ENCODE results near the gene MINK1. TPM values are rescaled to one million over a fixed set of nuclear protein-coding genes. Genes with fewer than 3 reads are reported as not detected.

Gene MINK1
- total and polyA plus RNA-seq, 2 donors, result 10.2 to 83.8 TPM

DNA sequence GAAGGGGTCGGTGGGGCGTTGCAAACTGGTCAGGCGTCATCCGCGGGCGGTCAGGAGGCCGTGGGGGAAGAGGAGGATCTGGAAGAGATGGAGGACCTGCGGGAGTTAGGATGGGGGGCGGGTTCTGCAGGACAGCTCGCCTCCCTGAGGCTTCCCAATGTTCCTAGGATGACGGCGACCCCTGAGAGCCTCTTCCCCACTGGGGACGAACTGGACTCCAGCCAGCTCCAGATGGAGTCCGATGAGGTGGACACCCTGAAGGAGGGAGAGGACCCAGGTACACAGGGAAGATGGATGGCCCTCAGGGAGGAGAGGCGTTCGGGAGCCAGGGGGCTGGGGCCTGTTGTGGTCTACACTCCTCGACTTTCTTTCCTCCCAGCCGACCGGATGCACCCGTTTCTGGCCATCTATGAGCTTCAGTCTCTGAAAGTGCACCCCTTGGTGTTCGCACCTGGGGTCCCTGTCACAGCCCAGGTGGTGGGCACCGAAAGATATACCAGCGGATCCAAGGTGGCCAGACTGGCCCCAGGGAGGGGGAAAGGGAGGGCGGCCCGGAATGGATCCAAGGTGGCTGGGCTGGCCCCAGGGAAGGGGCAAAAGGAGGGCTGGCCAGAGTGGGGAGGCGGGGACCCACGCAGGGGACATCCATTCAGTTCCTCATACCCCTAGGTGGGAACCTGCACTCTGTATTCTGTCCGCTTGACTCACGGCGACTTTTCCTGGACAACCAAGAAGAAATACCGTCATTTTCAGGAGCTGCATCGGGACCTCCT lies 25.3 kb upstream of the MINK1 start:
- H3K27me3 ChIP-seq (ENCODE audit: control insufficient read depth in 2 of 2, insufficient read depth in 1 of 2, low read length in 1 of 2), result peaks cover 25 to 61% of the 10 kb centered on the region in 2 donors
- H3K4me3 ChIP-seq (ENCODE audit: low read length in 2 of 2), result peak overlapping the region; percentile 39 to 52
- 49% methylated on average over 32 of the region's 32 CpGs for WGBS
- peak overlapping the region in 1 of 2 donors; percentile 33 for H3K27ac ChIP-seq (ENCODE audit: low read depth in 1 of 2, low read length in 1 of 2)
- H3K36me3 ChIP-seq (ENCODE audit: control insufficient read depth in 2 of 2, insufficient read depth in 2 of 2, low read length in 1 of 2), result no peaks in the 10 kb centered on the region
- no peaks in the 10 kb centered on the region for H3K9me3 ChIP-seq (ENCODE audit: control insufficient read depth in 2 of 2, insufficient read depth in 1 of 2, low read length in 1 of 2)
- no peak for DNase-seq (ENCODE audit: low read depth in 6 of 9, low spot score in 9 of 9)
- peaks cover 0 to 3% of the 10 kb centered on the region in 2 donors for H3K4me1 ChIP-seq (ENCODE audit: control insufficient read depth in 2 of 2, insufficient read depth in 2 of 2, low read length in 2 of 2)

DNA sequence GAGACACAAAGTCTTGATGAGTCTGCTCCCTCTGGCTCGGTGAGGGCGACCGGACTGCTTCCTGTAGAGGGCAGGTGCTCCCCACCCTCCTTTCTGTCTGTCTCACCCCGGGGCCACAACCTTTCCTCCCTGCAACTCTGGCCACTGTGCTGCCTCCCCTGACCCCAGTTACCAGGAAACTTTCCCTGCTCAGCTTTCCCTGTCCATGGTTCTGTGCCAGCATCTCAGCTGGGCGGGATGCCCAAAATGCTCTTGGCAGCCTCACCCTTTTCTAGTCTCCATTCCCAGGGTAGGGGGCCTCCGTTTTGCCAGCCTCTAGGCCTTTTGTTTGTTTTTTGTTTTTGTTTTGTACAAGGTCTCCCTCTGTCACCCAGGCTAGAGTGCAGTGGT lies 24.8 kb upstream of the MINK1 start:
- H3K9me3 ChIP-seq (ENCODE audit: control insufficient read depth in 2 of 2, insufficient read depth in 1 of 2, low read length in 1 of 2), result no peaks in the 10 kb centered on the region
- DNase-seq (ENCODE audit: low read depth in 6 of 9, low spot score in 9 of 9), result no peak
- peaks cover 25 to 61% of the 10 kb centered on the region in 2 donors for H3K27me3 ChIP-seq (ENCODE audit: control insufficient read depth in 2 of 2, insufficient read depth in 1 of 2, low read length in 1 of 2)
- H3K4me1 ChIP-seq (ENCODE audit: control insufficient read depth in 2 of 2, insufficient read depth in 2 of 2, low read length in 2 of 2), result peaks cover 0 to 3% of the 10 kb centered on the region in 2 donors
- H3K36me3 ChIP-seq (ENCODE audit: control insufficient read depth in 2 of 2, insufficient read depth in 2 of 2, low read length in 1 of 2), result no peaks in the 10 kb centered on the region
- 82% methylated on average over 6 of the region's 6 CpGs for WGBS
- peak overlapping the region in 1 of 2 donors; percentile 39 for H3K4me3 ChIP-seq (ENCODE audit: low read length in 2 of 2)
- peak overlapping the region in 1 of 2 donors; percentile 11 for H3K27ac ChIP-seq (ENCODE audit: low read depth in 1 of 2, low read length in 1 of 2)

DNA sequence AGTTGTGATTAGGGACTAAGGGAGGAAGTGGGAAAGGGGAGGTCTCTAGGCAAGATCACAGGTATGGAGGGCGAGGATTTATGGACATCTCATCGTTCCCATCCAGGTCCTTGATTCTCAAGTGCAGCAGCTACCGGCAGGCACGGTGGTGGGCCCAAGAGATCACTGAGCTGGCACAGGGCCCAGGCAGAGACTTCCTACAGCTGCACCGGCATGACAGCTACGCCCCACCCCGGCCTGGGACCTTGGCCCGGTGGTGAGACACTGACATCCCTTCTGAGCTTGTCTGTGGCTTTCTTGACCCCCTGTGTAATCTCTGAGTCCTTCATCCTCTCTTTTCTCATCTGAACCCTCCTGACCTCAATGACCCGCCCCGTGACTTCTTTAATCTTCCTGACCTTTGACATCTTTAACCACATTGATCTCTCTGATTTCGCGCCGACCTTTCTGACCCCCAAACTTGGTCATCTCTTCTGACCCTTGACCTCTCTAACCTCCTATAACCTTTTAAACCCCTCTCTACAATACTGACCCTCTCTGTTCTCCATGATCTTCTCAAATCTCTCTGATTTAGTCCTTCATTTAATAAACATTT lies 22.3 kb upstream of the MINK1 start:
- 58% methylated on average over 13 of the region's 13 CpGs for WGBS
- H3K4me3 ChIP-seq (ENCODE audit: low read length in 2 of 2), result no peak overlapping the region
- peaks cover 22 to 49% of the 10 kb centered on the region in 2 donors for H3K27me3 ChIP-seq (ENCODE audit: control insufficient read depth in 2 of 2, insufficient read depth in 1 of 2, low read length in 1 of 2)
- no peaks in the 10 kb centered on the region for H3K36me3 ChIP-seq (ENCODE audit: control insufficient read depth in 2 of 2, insufficient read depth in 2 of 2, low read length in 1 of 2)
- H3K27ac ChIP-seq (ENCODE audit: low read depth in 1 of 2, low read length in 1 of 2), result no peak overlapping the region
- peaks cover 0 to 3% of the 10 kb centered on the region in 2 donors for H3K4me1 ChIP-seq (ENCODE audit: control insufficient read depth in 2 of 2, insufficient read depth in 2 of 2, low read length in 2 of 2)
- no peaks in the 10 kb centered on the region for H3K9me3 ChIP-seq (ENCODE audit: control insufficient read depth in 2 of 2, insufficient read depth in 1 of 2, low read length in 1 of 2)
- DNase-seq (ENCODE audit: low read depth in 6 of 9, low spot score in 9 of 9), result no peak

- H3K4me3 ChIP-seq (ENCODE audit: low read length in 2 of 2), result no peak overlapping the region
- DNase-seq (ENCODE audit: low read depth in 6 of 9, low spot score in 9 of 9), result no peak
- H3K4me1 ChIP-seq (ENCODE audit: control insufficient read depth in 2 of 2, insufficient read depth in 2 of 2, low read length in 2 of 2), result peaks cover 0 to 3% of the 10 kb centered on the region in 2 donors
- H3K27ac ChIP-seq (ENCODE audit: low read depth in 1 of 2, low read length in 1 of 2), result no peak overlapping the region
- H3K9me3 ChIP-seq (ENCODE audit: control insufficient read depth in 2 of 2, insufficient read depth in 1 of 2, low read length in 1 of 2), result no peaks in the 10 kb centered on the region
- H3K36me3 ChIP-seq (ENCODE audit: control insufficient read depth in 2 of 2, insufficient read depth in 2 of 2, low read length in 1 of 2), result no peaks in the 10 kb centered on the region
- WGBS, result 93% methylated on average over 12 of the region's 12 CpGs
- peaks cover 15 to 42% of the 10 kb centered on the region in 2 donors for H3K27me3 ChIP-seq (ENCODE audit: control insufficient read depth in 2 of 2, insufficient read depth in 1 of 2, low read length in 1 of 2)
Observed at GRCh38 chr17:4811471-4811870, 21.7 kb upstream of the MINK1 start.

- peaks cover 4 to 33% of the 10 kb centered on the region in 2 donors for H3K27me3 ChIP-seq (ENCODE audit: control insufficient read depth in 2 of 2, insufficient read depth in 1 of 2, low read length in 1 of 2)
- no peaks in the 10 kb centered on the region for H3K36me3 ChIP-seq (ENCODE audit: control insufficient read depth in 2 of 2, insufficient read depth in 2 of 2, low read length in 1 of 2)
- no peaks in the 10 kb centered on the region for H3K4me1 ChIP-seq (ENCODE audit: control insufficient read depth in 2 of 2, insufficient read depth in 2 of 2, low read length in 2 of 2)
- no peak for DNase-seq (ENCODE audit: low read depth in 6 of 9, low spot score in 9 of 9)
- H3K4me3 ChIP-seq (ENCODE audit: low read length in 2 of 2), result no peak overlapping the region
- H3K9me3 ChIP-seq (ENCODE audit: control insufficient read depth in 2 of 2, insufficient read depth in 1 of 2, low read length in 1 of 2), result no peaks in the 10 kb centered on the region
- 96% methylated on average over 7 of the region's 7 CpGs for WGBS
- no peak overlapping the region for H3K27ac ChIP-seq (ENCODE audit: low read depth in 1 of 2, low read length in 1 of 2)
Observed at GRCh38 chr17:4812690-4813089, 20.4 kb upstream of the MINK1 start.

- H3K27ac ChIP-seq (ENCODE audit: low read depth in 1 of 2, low read length in 1 of 2), result no peak overlapping the region
- no peaks in the 10 kb centered on the region for H3K9me3 ChIP-seq (ENCODE audit: control insufficient read depth in 2 of 2, insufficient read depth in 1 of 2, low read length in 1 of 2)
- H3K4me1 ChIP-seq (ENCODE audit: control insufficient read depth in 2 of 2, insufficient read depth in 2 of 2, low read length in 2 of 2), result no peaks in the 10 kb centered on the region
- no peak for DNase-seq (ENCODE audit: low read depth in 6 of 9, low spot score in 9 of 9)
- peaks cover 0 to 10% of the 10 kb centered on the region in 2 donors for H3K27me3 ChIP-seq (ENCODE audit: control insufficient read depth in 2 of 2, insufficient read depth in 1 of 2, low read length in 1 of 2)
- no peak overlapping the region for H3K4me3 ChIP-seq (ENCODE audit: low read length in 2 of 2)
- 91% methylated on average over 7 of the region's 7 CpGs for WGBS
- no peaks in the 10 kb centered on the region for H3K36me3 ChIP-seq (ENCODE audit: control insufficient read depth in 2 of 2, insufficient read depth in 2 of 2, low read length in 1 of 2)
Observed at GRCh38 chr17:4815043-4815675, 18.0 kb upstream of the MINK1 start.

GRCh38 chr17:4816826-4817225 lies 16.3 kb upstream of the MINK1 start:
- 96% methylated on average over 13 of the region's 13 CpGs for WGBS

DNA sequence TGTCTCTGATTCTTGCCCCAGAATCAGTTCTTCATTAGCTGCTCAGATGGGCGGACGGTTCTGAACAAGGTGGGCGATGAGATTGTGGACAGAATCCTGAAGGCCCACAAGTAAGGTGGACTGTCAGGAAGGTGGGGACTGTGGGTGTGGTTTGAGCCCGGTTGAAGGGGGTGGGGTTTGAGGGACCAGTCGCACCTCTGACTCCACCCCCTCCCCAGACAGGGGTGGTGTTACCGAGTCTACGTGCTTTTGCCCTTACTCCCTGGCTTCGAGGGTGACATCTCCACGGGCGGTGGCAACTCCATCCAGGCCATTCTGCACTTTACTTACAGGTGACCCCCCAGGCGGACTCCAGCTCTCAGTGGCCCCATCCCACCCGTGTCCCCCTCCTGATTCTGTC lies 14.9 kb upstream of the MINK1 start:
- no peak overlapping the region for H3K4me3 ChIP-seq (ENCODE audit: low read length in 2 of 2)
- no peaks in the 10 kb centered on the region for H3K4me1 ChIP-seq (ENCODE audit: control insufficient read depth in 2 of 2, insufficient read depth in 2 of 2, low read length in 2 of 2)
- H3K27ac ChIP-seq (ENCODE audit: low read depth in 1 of 2, low read length in 1 of 2), result no peak overlapping the region
- DNase-seq (ENCODE audit: low read depth in 6 of 9, low spot score in 9 of 9), result no peak
- peaks cover 0 to 14% of the 10 kb centered on the region in 2 donors for H3K27me3 ChIP-seq (ENCODE audit: control insufficient read depth in 2 of 2, insufficient read depth in 1 of 2, low read length in 1 of 2)
- WGBS, result 91% methylated on average over 12 of the region's 12 CpGs
- no peaks in the 10 kb centered on the region for H3K36me3 ChIP-seq (ENCODE audit: control insufficient read depth in 2 of 2, insufficient read depth in 2 of 2, low read length in 1 of 2)
- no peaks in the 10 kb centered on the region for H3K9me3 ChIP-seq (ENCODE audit: control insufficient read depth in 2 of 2, insufficient read depth in 1 of 2, low read length in 1 of 2)

More at GRCh38 chr17:4816826-4817225, 16.3 kb upstream of the MINK1 start:
- H3K4me3 ChIP-seq (ENCODE audit: low read length in 2 of 2), result no peak overlapping the region
- DNase-seq (ENCODE audit: low read depth in 6 of 9, low spot score in 9 of 9), result no peak
- no peaks in the 10 kb centered on the region for H3K36me3 ChIP-seq (ENCODE audit: control insufficient read depth in 2 of 2, insufficient read depth in 2 of 2, low read length in 1 of 2)
- no peaks in the 10 kb centered on the region for H3K4me1 ChIP-seq (ENCODE audit: control insufficient read depth in 2 of 2, insufficient read depth in 2 of 2, low read length in 2 of 2)
- H3K27ac ChIP-seq (ENCODE audit: low read depth in 1 of 2, low read length in 1 of 2), result no peak overlapping the region
- H3K27me3 ChIP-seq (ENCODE audit: control insufficient read depth in 2 of 2, insufficient read depth in 1 of 2, low read length in 1 of 2), result peaks cover 0 to 8% of the 10 kb centered on the region in 2 donors
- H3K9me3 ChIP-seq (ENCODE audit: control insufficient read depth in 2 of 2, insufficient read depth in 1 of 2, low read length in 1 of 2), result no peaks in the 10 kb centered on the region

GRCh38 chr17:4822835-4823234 lies 10.3 kb upstream of the MINK1 start:
- H3K9me3 ChIP-seq (ENCODE audit: control insufficient read depth in 2 of 2, insufficient read depth in 1 of 2, low read length in 1 of 2), result no peaks in the 10 kb centered on the region
- DNase-seq (ENCODE audit: low read depth in 6 of 9, low spot score in 9 of 9), result no peak
- H3K27me3 ChIP-seq (ENCODE audit: control insufficient read depth in 2 of 2, insufficient read depth in 1 of 2, low read length in 1 of 2), result peaks cover 0 to 14% of the 10 kb centered on the region in 2 donors
- WGBS, result 92% methylated on average over 3 of the region's 3 CpGs
- H3K4me3 ChIP-seq (ENCODE audit: low read length in 2 of 2), result no peak overlapping the region
- H3K27ac ChIP-seq (ENCODE audit: low read depth in 1 of 2, low read length in 1 of 2), result no peak overlapping the region
- no peaks in the 10 kb centered on the region for H3K36me3 ChIP-seq (ENCODE audit: control insufficient read depth in 2 of 2, insufficient read depth in 2 of 2, low read length in 1 of 2)
- H3K4me1 ChIP-seq (ENCODE audit: control insufficient read depth in 2 of 2, insufficient read depth in 2 of 2, low read length in 2 of 2), result no peaks in the 10 kb centered on the region
